Stimulated activated CD4-positive, alpha-beta T cell treated with anti-CD3 and anti-CD28 coated beads, Interleukin-4, amount 100 ng/mL, for 4 hours (primary cell): ENCODE results near the gene MRPL52.
"Not testable (repeated sequence)": the region's sequence is repeated elsewhere in the genome, so short reads cannot be mapped to it uniquely, and the experiment has no call there.

Experiments
- DNase-seq, 2 experiments: peaks; one replicate each; pipeline ENCODE4 v3.0.0-alpha.2; 2020

Gene MRPL52

DNA sequence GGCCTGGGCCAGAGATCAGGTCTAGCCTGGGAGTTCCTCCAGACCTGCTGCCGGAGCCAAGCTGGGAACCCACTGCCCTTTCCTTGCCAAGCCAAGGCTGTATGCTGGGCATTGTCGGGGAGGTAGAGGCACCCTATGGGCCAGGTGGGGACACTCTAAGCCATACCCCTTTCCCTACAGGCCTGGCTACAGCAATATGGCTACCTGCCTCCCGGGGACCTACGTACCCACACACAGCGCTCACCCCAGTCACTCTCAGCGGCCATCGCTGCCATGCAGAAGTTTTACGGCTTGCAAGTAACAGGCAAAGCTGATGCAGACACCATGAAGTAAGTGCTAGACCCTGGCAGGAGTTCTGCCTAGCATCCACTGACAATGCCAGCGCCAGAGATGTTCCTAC lies 11.6 kb downstream of the MRPL52 start:
- DNase-seq = no peak

DNA sequence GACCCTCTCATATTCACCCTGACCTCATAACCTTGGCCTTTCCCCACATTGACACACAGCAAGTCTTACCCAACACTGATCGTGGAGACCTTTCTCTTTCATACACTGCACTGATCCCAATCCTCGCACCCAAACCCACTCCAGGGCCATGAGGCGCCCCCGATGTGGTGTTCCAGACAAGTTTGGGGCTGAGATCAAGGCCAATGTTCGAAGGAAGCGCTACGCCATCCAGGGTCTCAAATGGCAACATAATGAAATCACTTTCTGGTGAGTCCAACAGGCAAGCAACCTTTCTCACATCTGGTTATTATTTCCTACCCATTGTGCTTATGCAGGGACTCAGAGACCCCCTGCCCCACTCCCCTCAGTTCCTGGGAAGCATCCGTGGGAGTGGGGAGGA lies 12.1 kb downstream of the MRPL52 start:
- no peak for DNase-seq

- no peak for DNase-seq
Observed at GRCh38 chr14:22842211-22843122, 12.8 kb downstream of the MRPL52 start.

- no peak for DNase-seq
Observed at GRCh38 chr14:22843123-22843925, 13.6 kb downstream of the MRPL52 start.

DNA sequence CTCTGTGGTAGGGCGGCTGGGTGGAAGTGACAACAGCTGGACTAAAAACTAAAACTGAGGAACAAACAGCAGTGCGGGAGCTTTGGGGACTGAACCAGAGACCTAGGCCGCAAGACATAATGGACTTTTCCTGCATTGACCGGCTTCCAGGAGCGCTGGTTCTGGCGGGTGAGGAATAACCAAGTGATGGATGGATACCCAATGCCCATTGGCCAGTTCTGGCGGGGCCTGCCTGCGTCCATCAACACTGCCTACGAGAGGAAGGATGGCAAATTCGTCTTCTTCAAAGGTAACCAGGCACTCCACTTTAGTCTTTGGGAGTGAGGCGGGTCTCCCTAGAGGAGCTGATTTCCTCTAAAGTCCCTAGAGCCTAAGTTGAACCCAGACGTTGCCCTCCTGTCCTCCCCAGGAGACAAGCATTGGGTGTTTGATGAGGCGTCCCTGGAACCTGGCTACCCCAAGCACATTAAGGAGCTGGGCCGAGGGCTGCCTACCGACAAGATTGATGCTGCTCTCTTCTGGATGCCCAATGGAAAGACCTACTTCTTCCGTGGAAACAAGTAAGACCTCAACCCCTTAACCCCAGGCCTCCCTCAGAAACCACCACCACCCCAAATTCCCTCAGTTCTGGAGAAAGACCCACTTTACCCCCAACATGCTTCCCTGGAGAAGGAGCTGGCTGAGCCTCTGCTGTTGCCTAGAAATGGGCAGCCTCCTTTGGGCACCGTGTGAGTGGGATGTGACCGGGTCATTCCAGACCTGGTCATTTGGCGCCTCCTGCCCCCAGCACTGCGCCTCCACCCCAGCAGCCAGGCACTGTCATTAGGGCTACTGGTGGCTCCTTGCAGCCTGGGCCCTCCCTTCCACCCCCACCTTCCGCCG lies 14.8 kb downstream of the MRPL52 start:
- no peak for DNase-seq

- DNase-seq = no peak
Observed at GRCh38 chr14:22845103-22845394, 15.4 kb downstream of the MRPL52 start.

DNA sequence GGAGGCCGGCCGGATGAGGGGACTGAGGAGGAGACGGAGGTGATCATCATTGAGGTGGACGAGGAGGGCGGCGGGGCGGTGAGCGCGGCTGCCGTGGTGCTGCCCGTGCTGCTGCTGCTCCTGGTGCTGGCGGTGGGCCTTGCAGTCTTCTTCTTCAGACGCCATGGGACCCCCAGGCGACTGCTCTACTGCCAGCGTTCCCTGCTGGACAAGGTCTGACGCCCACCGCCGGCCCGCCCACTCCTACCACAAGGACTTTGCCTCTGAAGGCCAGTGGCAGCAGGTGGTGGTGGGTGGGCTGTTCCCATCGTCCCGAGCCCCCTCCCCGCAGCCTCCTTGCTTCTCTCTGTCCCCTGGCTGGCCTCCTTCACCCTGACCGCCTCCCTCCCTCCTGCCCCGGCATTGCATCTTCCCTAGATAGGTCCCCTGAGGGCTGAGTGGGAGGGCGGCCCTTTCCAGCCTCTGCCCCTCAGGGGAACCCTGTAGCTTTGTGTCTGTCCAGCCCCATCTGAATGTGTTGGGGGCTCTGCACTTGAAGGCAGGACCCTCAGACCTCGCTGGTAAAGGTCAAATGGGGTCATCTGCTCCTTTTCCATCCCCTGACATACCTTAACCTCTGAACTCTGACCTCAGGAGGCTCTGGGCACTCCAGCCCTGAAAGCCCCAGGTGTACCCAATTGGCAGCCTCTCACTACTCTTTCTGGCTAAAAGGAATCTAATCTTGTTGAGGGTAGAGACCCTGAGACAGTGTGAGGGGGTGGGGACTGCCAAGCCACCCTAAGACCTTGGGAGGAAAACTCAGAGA lies 16.3 kb downstream of the MRPL52 start:
- no peak for DNase-seq

- no peak for DNase-seq
Observed at GRCh38 chr14:22846811-22847307, 17.2 kb downstream of the MRPL52 start.

DNA sequence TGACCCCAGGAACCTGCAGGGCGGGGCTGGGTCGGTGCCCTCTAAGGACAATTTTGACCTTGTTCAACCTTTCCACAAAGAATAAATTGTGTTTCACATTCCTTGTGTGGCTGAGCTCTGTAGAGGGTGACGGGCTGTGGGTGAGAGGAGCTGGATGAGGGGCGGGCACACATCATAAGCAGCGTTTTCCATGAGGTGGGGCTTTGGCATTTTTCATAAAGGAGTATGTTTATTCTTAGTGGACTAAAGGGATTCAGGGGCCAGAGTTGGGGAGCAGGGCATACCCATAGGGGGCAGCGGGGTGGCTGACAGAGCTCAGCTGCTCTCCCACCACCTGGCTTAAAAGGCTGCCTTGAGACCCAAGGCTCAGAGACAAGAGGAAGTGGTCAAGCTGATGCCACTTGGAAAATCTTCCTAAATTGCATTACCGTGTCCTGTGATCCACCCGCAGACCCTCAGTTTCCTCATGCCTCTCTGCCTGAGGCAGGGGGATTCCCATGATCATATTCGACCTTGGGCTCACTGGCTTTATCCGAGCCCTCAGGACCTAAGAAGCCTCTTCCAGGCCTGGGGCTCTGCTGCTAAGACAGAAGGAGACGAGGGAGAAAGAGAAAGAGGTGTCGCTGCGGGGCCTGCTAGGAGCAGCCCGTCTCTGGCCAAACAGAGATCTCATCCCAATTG lies 18.1 kb downstream of the MRPL52 start:
- no peak for DNase-seq

DNA sequence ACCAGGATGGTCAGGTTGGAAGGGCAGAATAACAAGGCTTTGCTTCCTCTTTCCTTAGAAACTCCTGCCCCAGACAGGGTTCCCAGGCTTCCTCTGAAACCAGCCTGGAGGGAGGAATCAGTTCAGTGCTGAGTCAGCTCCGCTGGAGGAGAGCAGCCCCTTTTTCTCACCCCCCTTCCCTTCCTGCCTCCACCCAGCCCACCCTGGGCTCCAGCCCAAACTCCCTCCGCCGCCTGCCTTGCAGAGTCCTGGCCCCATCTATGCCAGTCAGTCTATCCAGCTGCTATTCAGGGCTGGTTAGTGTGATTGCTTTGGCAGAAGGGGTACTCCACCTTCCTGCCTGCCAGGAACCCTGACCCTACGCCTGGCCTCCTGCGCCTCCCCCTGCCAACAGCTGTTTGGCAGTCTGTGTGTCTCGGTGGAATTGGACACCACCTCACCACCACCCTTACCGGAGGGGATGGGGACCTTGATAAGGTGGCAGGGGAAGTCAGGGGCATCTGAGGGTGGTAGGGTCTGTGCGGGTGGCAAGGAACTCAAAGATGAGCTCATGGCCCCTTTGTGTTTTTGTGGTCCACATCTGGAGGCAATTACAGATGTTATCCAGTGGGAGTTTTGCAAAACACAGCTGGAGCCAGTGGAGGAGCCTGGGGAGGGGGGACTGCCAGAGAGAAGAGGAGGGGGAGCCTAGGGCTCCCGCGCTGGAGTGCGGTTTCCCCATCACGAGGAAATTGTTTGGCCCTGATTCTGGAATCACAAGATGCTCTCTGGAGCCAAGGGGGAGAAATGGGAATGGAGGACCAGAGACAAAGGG lies 18.9 kb downstream of the MRPL52 start:
- DNase-seq = no peak

GRCh38 chr14:22849212-22849819 lies 19.6 kb downstream of the MRPL52 start:
- no peak for DNase-seq

DNA sequence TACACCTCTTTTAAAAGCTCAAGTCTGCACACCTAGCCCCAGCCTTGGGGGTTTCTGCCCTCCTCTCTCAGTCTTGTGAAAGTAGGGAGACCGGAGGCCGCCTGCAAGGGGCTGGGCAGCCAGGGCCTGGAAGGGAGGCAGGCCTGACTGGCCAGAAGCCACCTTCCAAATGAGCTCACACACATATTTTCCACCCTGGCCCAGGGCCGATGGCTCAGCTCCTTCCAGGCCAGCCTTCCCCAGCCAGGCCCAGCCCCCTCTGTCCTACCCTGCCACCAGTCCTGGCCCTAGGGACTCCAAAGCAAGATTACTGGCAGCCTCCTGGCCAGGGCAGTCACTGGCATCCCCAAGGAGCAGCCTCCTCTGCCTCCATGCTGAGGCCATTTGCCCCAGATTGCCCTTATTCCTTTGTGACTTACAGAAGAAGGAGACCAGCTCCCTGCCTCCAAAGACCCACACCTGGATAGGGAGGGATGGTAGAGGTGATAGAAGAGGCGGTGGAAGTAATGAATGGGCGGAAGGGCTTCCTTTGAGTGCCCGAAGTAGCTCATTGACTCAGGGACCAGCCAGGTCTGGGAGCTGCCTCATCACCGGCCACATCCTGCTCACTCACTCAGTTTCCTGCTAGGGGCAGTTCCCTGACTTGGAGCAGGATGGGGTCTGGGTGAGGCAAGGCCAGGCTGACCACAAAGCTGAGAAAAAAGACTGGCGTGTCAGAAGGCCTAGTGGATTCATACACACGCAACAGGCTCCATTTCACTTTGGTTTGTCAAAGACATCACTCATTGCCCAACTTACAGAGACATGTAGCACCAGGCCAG lies 21.5 kb downstream of the MRPL52 start:
- no peak for DNase-seq

DNA sequence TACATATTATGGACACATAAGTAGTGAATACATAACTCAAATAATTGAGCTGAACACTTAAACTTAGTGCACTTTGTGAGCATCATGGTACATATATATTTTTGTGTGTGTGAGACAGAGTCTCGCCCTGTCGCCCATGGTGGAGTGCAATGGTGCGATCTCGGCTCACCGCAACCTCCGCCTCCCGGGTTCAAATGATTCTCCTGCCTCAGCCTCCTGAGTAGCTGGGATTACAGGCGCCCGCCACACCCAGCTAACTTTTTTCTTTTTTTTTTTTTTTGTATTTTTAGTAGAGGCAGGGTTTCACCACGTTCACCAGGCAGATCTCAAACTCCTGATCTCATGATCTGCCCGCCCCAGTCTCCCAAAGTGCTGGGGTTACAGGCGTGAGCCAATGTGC lies 22.5 kb downstream of the MRPL52 start:
- not testable (repeated sequence) for DNase-seq

- DNase-seq = no peak
Observed at GRCh38 chr14:22852599-22852939, 22.9 kb downstream of the MRPL52 start.

GRCh38 chr14:22852940-22853767 lies 23.5 kb downstream of the MRPL52 start:
- peak; percentile 85 to 92 for DNase-seq

DNA sequence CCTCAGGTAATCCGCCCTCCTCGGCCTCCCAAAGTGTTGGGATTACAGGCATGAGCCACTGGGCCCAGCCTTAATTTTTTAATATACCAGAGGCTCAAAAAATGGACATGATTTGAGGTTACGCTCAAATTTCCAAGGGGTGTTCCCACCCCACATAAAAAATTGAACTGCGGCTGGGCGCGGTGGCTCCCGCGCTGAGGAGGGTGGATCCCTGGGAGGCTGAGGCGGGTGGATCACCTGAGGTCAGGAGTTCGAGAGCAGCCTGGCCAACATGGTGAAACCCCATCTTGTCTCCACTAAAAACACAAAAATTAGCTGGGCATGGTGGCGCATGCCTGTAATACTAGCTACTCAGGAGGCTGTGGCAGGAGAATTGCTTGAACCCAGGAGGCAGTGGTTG lies 24.6 kb downstream of the MRPL52 start:
- not testable (repeated sequence) for DNase-seq

DNA sequence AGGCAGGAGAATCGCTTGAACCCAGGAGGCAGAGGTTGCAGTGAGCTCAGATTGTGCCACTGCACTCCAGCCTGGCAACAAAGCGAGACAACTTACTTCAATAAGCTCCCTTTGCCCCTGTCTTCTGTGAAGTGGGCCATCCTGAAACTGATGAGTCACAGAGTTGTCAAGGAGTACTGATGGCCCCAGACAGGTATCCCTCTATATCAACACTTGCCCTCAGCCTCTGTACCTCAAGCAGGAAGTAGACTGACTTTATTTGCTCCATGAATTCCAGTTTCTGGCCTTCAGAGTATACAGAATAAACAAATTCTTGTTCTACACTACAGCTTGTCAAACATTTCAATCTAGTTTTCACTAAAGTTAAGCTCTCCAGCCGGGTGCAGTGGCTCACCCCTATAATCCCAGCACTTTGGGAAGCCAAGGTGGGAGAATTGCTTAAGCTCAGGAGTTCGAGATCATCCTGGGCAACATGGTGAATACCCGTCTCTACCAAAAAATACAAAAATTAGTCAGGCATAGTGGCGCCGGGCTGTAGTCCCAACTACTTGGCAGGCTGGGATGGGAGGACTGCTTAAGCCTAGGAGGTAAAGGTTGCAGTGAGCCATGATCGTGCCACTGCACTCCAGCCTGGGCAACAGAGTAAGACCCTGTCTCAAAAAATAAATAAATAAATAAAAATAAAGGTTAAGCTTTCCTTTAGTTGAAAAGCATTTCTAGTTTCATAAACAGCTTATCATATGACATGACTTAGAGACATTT lies 25.5 kb downstream of the MRPL52 start:
- no peak for DNase-seq

DNA sequence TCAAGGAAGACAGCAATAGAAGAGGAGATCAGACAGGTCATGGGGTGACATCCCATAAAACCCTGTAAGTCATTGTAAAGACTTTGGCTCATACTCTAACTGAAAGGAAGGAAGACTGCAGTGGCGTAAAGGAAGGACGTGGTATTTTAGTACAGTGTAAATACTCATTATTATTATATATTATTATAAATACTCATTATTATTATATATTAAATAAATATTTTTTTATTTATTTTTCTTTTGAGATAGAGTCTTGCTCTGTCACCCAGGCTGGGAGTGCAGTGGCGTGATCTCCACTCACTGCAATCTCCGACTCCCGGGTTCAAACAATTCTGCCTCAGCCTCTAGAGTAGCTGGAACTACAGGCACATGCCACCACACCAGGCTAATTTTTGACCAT lies 26.7 kb downstream of the MRPL52 start:
- no peak for DNase-seq
